Panc1 (cell line): ENCODE data around the gene RHBDD1. TPM values are rescaled to one million over a fixed set of nuclear protein-coding genes. Genes with fewer than 3 reads are reported as not detected.

Source experiments
- ATAC-seq: fragments of 200-7000 bp; cut with Tn5 transposase; 2 replicates; pipeline ENCODE4 v1.9.1; 2020; ENCODE audit warnings: mild to moderate bottlenecking, moderate library complexity
- BruUV-seq: library from RNA; stranded (reverse); fragments of 400-500 nt; replicated peaks from 2 replicates; lab custom pipeline; 2021; lab: Mats Ljungman, UMichigan
- CTCF ChIA-PET: fragments of 300-600 bp; sonication (Branson Sonifier 250); formaldehyde crosslinking; loops from one replicate; lab custom pipeline; 2022; ENCODE audit warnings: antibody characterized with exemption; lab: Charles Lee
- POLR2A ChIA-PET: fragments of 300-600 bp; sonication (Branson Sonifier 250); formaldehyde crosslinking; loops from one replicate; lab custom pipeline; 2022; ENCODE audit warnings: antibody characterized with exemption; lab: Charles Lee
- DNase-seq: peaks from one replicate; pipeline ENCODE4 v3.0.0-alpha.2; 2010; ENCODE audit warnings: low read depth, low spot score
- H3K27ac ChIP-seq: 2 replicates; pipeline ENCODE4 v1.5.1; 2011; ENCODE audit warnings: mild to moderate bottlenecking, low read length, inconsistent platforms
- H3K27me3 ChIP-seq: fragments of 200-500 bp; sonication (Bioruptor generic); 2 replicates; pipeline ENCODE4 v1.6.0; 2014; ENCODE audit warnings: low read length, inconsistent platforms; ENCODE audit not compliant: control insufficient read depth, insufficient read depth
- H3K36me3 ChIP-seq: fragments of 200-500 bp; sonication (Bioruptor generic); 2 replicates; pipeline ENCODE4 v1.5.1; 2014; ENCODE audit warnings: inconsistent platforms, mild to moderate bottlenecking, low read length, moderate library complexity; ENCODE audit not compliant: control insufficient read depth, insufficient read depth
- H3K4me1 ChIP-seq: 2 replicates; pipeline ENCODE4 v1.5.1; 2011; ENCODE audit warnings: inconsistent platforms, mild to moderate bottlenecking, low read length, moderate library complexity; ENCODE audit not compliant: control insufficient read depth, insufficient read depth
- H3K4me3 ChIP-seq, 2 experiments: 2 replicates each; pipeline ENCODE4 v1.5.1; 2011 to 2012; ENCODE audit warnings: low read depth in 2 of 2, low read length in 2 of 2, mild to moderate bottlenecking in 2 of 2, inconsistent platforms in 1 of 2, moderate library complexity in 1 of 2
- H3K9me3 ChIP-seq: fragments of 200-500 bp; sonication (Bioruptor generic); 2 replicates; pipeline ENCODE4 v1.5.1; 2014; ENCODE audit warnings: low read depth, mild to moderate bottlenecking, inconsistent platforms, low read length, moderate library complexity; ENCODE audit not compliant: control insufficient read depth, insufficient read depth
- POLR2AphosphoS5 ChIP-seq: IDR thresholded peaks from 2 replicates; pipeline ENCODE4 v1.6.1; 2012; ENCODE audit warnings: mild to moderate bottlenecking, low read depth, low read length, moderate library complexity
- REST ChIP-seq, 2 experiments: IDR thresholded peaks; 2 replicates each; pipeline ENCODE4 v1.6.1; 2011 to 2012; ENCODE audit warnings: low read depth in 2 of 2, control low read depth in 1 of 2, low read length in 1 of 2, mild to moderate bottlenecking in 1 of 2, moderate library complexity in 1 of 2; ENCODE audit not compliant: insufficient read depth in 1 of 2
- SIN3A ChIP-seq: IDR thresholded peaks from 2 replicates; pipeline ENCODE4 v1.6.1; 2012; ENCODE audit warnings: low read depth, mild to moderate bottlenecking, low read length, moderate library complexity, borderline replicate concordance; ENCODE audit not compliant: insufficient read depth
- TCF7L2 ChIP-seq: IDR thresholded peaks from 2 replicates; pipeline ENCODE4 v1.6.1; 2011; ENCODE audit warnings: mild to moderate bottlenecking, low read depth, low read length, inconsistent platforms
- in situ Hi-C: cut with HindIII; loops from 2 replicates; pipeline ENCODE4 v1.10.0; 2016; ENCODE audit warnings: low sequenced_read_pairs, low pct_unique_long_range_greater_than_20kb
- intact Hi-C: fragments of 100-400 bp; cut with micrococcal nuclease; formaldehyde crosslinking; loops from one replicate; pipeline ENCODE4 v1.10.0; 2022; ENCODE audit not compliant: unreplicated experiment
- total RNA-seq: library from RNA; stranded (reverse); gene quantifications from one replicate; pipeline ENCODE4 v1.2.1, GENCODE V29; 2021; ENCODE audit not compliant: unreplicated experiment
- TF ChIP-seq, protein P1 (sequence below): fragments of 450-650 bp; IDR thresholded peaks from 2 replicates; pipeline ENCODE4 v1.5.1; 2017; ENCODE audit warnings: mild to moderate bottlenecking

The RHBDD1 gene
- total RNA-seq, 1 experiment from 2014 or later = 25.3 TPM

DNA sequence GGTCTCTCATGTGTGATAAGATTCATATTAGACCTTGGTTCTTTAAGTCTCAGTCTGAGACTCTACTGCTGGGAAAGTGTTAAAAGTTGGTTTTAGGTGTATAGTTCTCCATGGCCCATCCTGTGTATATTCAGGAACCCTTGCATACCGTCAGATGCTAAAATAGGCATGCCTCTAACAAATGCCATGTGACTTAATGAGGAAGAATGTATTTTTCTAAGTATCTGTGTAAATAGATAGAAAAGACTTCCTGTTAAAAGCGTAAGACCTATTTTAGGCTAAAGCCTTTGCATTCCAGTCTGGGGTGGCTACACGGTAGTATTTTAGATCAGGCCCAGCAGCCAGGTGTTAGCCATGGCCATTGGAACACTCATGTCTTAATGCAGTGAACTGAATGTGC is 73.3 kb downstream of the RHBDD1 start:
- POLR2A ChIA-PET = no interaction called here
- DNase-seq (no peak), ATAC-seq (no peak)
- Histone ChIP-seq H3K27me3 (no peaks in the 10 kb centered on the region), H3K4me1 (no peaks in the 10 kb centered on the region), H3K4me3 (no peak overlapping the region), H3K27ac (no peak overlapping the region), H3K9me3 (no peaks in the 10 kb centered on the region), H3K36me3 (no peaks in the 10 kb centered on the region)
- CTCF ChIA-PET = interaction anchor here (0.7 kb wide), 1 partner anchor 110 kb away, joined by 3 read pairs; no protein-coding TSS in a partner anchor
- in situ Hi-C loops (no loop called here), intact Hi-C loops (no loop called here)
- TF ChIP-seq, protein P1, sequence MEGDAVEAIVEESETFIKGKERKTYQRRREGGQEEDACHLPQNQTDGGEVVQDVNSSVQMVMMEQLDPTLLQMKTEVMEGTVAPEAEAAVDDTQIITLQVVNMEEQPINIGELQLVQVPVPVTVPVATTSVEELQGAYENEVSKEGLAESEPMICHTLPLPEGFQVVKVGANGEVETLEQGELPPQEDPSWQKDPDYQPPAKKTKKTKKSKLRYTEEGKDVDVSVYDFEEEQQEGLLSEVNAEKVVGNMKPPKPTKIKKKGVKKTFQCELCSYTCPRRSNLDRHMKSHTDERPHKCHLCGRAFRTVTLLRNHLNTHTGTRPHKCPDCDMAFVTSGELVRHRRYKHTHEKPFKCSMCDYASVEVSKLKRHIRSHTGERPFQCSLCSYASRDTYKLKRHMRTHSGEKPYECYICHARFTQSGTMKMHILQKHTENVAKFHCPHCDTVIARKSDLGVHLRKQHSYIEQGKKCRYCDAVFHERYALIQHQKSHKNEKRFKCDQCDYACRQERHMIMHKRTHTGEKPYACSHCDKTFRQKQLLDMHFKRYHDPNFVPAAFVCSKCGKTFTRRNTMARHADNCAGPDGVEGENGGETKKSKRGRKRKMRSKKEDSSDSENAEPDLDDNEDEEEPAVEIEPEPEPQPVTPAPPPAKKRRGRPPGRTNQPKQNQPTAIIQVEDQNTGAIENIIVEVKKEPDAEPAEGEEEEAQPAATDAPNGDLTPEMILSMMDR = no peak
- TF ChIP-seq SIN3A (no peak), REST (IDR thresholded peaks at IDR 0.05; ENCODE audit: insufficient read depth in 1 of 2, low read depth in 2 of 2, low read length in 1 of 2) (no peak), POLR2AphosphoS5 (no peak), TCF7L2 (no peak)
- no TSS peak for BruUV-seq

- no TSS peak for BruUV-seq
- POLR2A ChIA-PET = no interaction called here
These were observed 74.0 kb downstream of the RHBDD1 start for GRCh38 chr2:226909836-226910235.

More at GRCh38 chr2:226909836-226910235, 74.0 kb downstream of the RHBDD1 start:
- in situ Hi-C loops = no loop called here
- Histone ChIP-seq H3K4me1 (no peaks in the 10 kb centered on the region), H3K27ac (no peak overlapping the region), H3K27me3 (no peaks in the 10 kb centered on the region), H3K4me3 (no peak overlapping the region), H3K36me3 (no peaks in the 10 kb centered on the region), H3K9me3 (no peaks in the 10 kb centered on the region)
- ATAC-seq (no peak), DNase-seq (no peak)
- intact Hi-C loops = no loop called here
- TF ChIP-seq POLR2AphosphoS5 = no peak
- TF ChIP-seq, protein P1 = no peak
- TF ChIP-seq SIN3A = no peak
- no peak for TF ChIP-seq REST (IDR thresholded peaks at IDR 0.05; ENCODE audit: insufficient read depth in 1 of 2, low read depth in 2 of 2, low read length in 1 of 2)
- no peak for TF ChIP-seq TCF7L2
- CTCF ChIA-PET = no interaction called here
